ENCODE data around the gene NALCN. TPM values are rescaled to one million over a fixed set of nuclear protein-coding genes. Genes with fewer than 3 reads are reported as not detected.
A peak's percentile ranks its signal among the peaks of the same experiment; 100 is the strongest.

NALCN gene
- total RNA-seq, 2 donors from 2014 or later: 0.11 TPM; not detected in 1

DNA sequence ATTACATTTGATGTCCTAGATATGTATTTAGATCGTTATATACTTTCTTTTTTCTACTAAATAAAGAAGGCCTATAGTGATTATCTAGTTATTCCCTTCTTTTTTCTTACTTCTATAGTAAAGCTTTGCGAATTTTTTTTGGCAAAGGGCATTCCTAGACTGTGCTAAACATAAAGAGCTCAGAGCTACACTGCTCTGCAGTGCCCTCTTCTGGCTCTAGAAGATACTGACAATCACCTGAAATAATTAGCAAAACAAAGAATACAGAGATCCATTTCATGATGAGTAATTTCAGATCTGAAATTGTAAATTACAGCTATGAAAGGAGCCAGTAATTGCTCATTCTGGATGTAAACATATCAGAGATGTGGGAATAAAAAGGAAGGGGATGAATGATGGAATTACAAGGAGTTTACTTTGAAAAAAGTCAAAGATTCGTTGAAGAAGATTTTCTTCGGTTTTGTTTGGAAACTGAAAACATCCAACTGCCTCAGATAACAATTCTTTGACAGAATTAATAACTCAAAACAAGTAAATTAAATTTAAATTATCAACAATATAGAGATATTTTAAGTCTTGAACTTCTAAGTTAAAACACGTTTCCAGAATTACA is 288.5 kb downstream of the NALCN start:
- H3K4me1 ChIP-seq (ENCODE audit: control insufficient read depth, insufficient read depth, low read length): no peaks in the 10 kb centered on the region
- H3K27ac ChIP-seq (ENCODE audit: low read depth, low read length): no peak overlapping the region
- no peak overlapping the region for H3K4me3 ChIP-seq (ENCODE audit: low read length)
- Mint-ChIP-seq H3K4me3 (no peak overlapping the region), H3K27ac (no peak overlapping the region), H3K4me1 (no peaks in the 10 kb centered on the region), H3K36me3 (ENCODE audit: low read depth) (no peaks in the 10 kb centered on the region), H3K9me3 (no peaks in the 10 kb centered on the region), H3K27me3 (ENCODE audit: insufficient read depth) (no peaks in the 10 kb centered on the region)
- WGBS, 2 experiments (ENCODE audit: insufficient coverage in 1 of 2, insufficient read length in 1 of 2): 81 to 100% methylated on average over 2 to 4 of the region's 5 CpGs
- TF ChIP-seq, protein P1, sequence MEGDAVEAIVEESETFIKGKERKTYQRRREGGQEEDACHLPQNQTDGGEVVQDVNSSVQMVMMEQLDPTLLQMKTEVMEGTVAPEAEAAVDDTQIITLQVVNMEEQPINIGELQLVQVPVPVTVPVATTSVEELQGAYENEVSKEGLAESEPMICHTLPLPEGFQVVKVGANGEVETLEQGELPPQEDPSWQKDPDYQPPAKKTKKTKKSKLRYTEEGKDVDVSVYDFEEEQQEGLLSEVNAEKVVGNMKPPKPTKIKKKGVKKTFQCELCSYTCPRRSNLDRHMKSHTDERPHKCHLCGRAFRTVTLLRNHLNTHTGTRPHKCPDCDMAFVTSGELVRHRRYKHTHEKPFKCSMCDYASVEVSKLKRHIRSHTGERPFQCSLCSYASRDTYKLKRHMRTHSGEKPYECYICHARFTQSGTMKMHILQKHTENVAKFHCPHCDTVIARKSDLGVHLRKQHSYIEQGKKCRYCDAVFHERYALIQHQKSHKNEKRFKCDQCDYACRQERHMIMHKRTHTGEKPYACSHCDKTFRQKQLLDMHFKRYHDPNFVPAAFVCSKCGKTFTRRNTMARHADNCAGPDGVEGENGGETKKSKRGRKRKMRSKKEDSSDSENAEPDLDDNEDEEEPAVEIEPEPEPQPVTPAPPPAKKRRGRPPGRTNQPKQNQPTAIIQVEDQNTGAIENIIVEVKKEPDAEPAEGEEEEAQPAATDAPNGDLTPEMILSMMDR (conservative IDR thresholded peaks at IDR 0.05): peak; percentile 90
- no peak for DNase-seq
- H3K27me3 ChIP-seq (ENCODE audit: control insufficient read depth, insufficient read depth, low read length, poor library complexity, severe bottlenecking): no peaks in the 10 kb centered on the region
- no peaks in the 10 kb centered on the region for H3K9me3 ChIP-seq (ENCODE audit: control insufficient read depth, low read length)
- no peak overlapping the region for H3K9ac ChIP-seq (ENCODE audit: extremely low read depth, low read length, poor library complexity, severe bottlenecking)
- H3K36me3 ChIP-seq (ENCODE audit: control insufficient read depth, insufficient read depth, low read length): no peaks in the 10 kb centered on the region

DNA sequence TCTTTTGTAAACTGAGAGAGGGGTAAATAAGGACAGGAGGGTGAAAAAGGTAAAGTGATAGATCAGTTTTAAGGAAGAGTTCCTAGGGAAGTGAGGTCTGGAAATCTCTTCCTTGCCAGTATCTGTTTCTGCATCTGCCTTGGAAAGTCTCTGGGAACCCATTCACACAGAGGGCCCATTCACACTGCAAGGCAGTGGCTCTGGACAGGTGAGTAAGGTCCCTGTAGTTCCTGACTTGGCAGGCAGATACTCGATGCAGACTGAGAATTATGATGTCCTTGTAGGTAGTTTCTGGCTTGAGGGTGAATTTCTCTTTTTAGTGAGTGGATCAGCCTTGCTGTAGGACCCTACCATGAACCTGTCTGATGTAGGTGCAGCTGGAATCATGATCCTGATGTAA is 293.3 kb downstream of the NALCN start:
- WGBS, 2 experiments (ENCODE audit: insufficient coverage in 1 of 2, insufficient read length in 1 of 2): 95% methylated on average over 1 of the region's 1 CpG; no CpG with 5 or more reads in 1 of the 2 experiments

DNA sequence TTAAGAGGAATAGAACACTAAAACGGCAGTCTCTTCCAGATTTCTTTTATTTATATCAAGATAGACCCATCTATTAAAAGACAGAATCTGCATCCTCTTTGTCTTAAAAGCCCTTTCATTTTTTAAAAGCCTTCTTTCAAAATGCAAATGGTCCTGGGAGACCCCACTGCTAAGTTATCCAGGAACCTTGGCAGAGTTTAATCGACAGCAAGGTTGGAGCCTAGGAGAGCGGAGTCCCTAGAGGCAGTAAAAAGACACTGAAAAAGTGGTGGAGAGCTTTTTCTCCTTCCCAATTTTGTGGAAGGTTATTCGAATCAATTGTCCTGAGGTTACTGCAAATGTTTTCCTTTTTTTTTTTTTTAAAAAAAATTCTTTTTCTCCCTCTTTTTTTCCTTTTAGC is 294.7 kb downstream of the NALCN start:
- no peak overlapping the region for H3K27ac Mint-ChIP-seq
- H3K27me3 Mint-ChIP-seq (ENCODE audit: insufficient read depth): no peaks in the 10 kb centered on the region
- H3K9me3 Mint-ChIP-seq: no peaks in the 10 kb centered on the region
- no peaks in the 10 kb centered on the region for H3K4me1 ChIP-seq (ENCODE audit: control insufficient read depth, insufficient read depth, low read length)
- TF ChIP-seq, protein P1 (conservative IDR thresholded peaks at IDR 0.05): peak; percentile 21
- no peak for DNase-seq
- no peaks in the 10 kb centered on the region for H3K36me3 ChIP-seq (ENCODE audit: control insufficient read depth, insufficient read depth, low read length)
- no peaks in the 10 kb centered on the region for H3K9me3 ChIP-seq (ENCODE audit: control insufficient read depth, low read length)
- no peak overlapping the region for H3K4me3 ChIP-seq (ENCODE audit: low read length)
- WGBS, 2 experiments (ENCODE audit: insufficient coverage in 1 of 2, insufficient read length in 1 of 2): 70% methylated on average over 4 of the region's 4 CpGs; no CpG with 5 or more reads in 1 of the 2 experiments
- H3K27ac ChIP-seq (ENCODE audit: low read depth, low read length): no peak overlapping the region
- H3K4me1 Mint-ChIP-seq: peaks cover 6% of the 10 kb centered on the region
- no peaks in the 10 kb centered on the region for H3K27me3 ChIP-seq (ENCODE audit: control insufficient read depth, insufficient read depth, low read length, poor library complexity, severe bottlenecking)
- H3K4me3 Mint-ChIP-seq: no peak overlapping the region
- H3K9ac ChIP-seq (ENCODE audit: extremely low read depth, low read length, poor library complexity, severe bottlenecking): no peak overlapping the region
- no peaks in the 10 kb centered on the region for H3K36me3 Mint-ChIP-seq (ENCODE audit: low read depth)

More for the DNA sequence above, 293.3 kb downstream of the NALCN start:
- H3K36me3 Mint-ChIP-seq (ENCODE audit: low read depth): no peaks in the 10 kb centered on the region
- H3K4me3 Mint-ChIP-seq: no peak overlapping the region
- H3K27ac Mint-ChIP-seq: no peak overlapping the region
- no peaks in the 10 kb centered on the region for H3K4me1 Mint-ChIP-seq
- TF ChIP-seq, protein P1 (conservative IDR thresholded peaks at IDR 0.05): no peak
- no peak for DNase-seq
- Histone ChIP-seq H3K9ac (ENCODE audit: extremely low read depth, low read length, poor library complexity, severe bottlenecking) (no peak overlapping the region), H3K27me3 (ENCODE audit: control insufficient read depth, insufficient read depth, low read length, poor library complexity, severe bottlenecking) (no peaks in the 10 kb centered on the region), H3K9me3 (ENCODE audit: control insufficient read depth, low read length) (no peaks in the 10 kb centered on the region), H3K27ac (ENCODE audit: low read depth, low read length) (no peak overlapping the region), H3K4me3 (ENCODE audit: low read length) (no peak overlapping the region), H3K4me1 (ENCODE audit: control insufficient read depth, insufficient read depth, low read length) (no peaks in the 10 kb centered on the region), H3K36me3 (ENCODE audit: control insufficient read depth, insufficient read depth, low read length) (no peaks in the 10 kb centered on the region)
- no peaks in the 10 kb centered on the region for H3K27me3 Mint-ChIP-seq (ENCODE audit: insufficient read depth)
- H3K9me3 Mint-ChIP-seq: no peaks in the 10 kb centered on the region
